Occipital lobe (tissue), 2 donors: ENCODE results near the gene VAX1. TPM values are rescaled to one million over a fixed set of nuclear protein-coding genes. Genes with fewer than 3 reads are reported as not detected.

ENCODE experiments used
- DNase-seq: peaks from one replicate; lab custom pipeline; 2025; lab: John Stamatoyannopoulos, UW
- total RNA-seq: library from RNA; depleted of rRNA; stranded (reverse); fragments of >200 nt; gene quantifications from one replicate; pipeline ENCODE4 v1.2.3, GENCODE V29; 2014

The VAX1 gene
- total RNA-seq, 1 donor from 2014 or later: 1.2 TPM

GRCh38 chr10:117163954-117164548 lies 26.0 kb upstream of the VAX1 start:
- DNase-seq: no peak

GRCh38 chr10:117163061-117163953 lies 25.2 kb upstream of the VAX1 start:
- DNase-seq: no peak

GRCh38 chr10:117162093-117163060 lies 24.3 kb upstream of the VAX1 start:
- no peak for DNase-seq

GRCh38 chr10:117161386-117162033 lies 23.4 kb upstream of the VAX1 start:
- no peak for DNase-seq

- DNase-seq: no peak
Observed at GRCh38 chr10:117160567-117160966, 22.5 kb upstream of the VAX1 start.

GRCh38 chr10:117159390-117159789 lies 21.3 kb upstream of the VAX1 start:
- DNase-seq: no peak

- no peak for DNase-seq
Observed at GRCh38 chr10:117158297-117158696, 20.2 kb upstream of the VAX1 start.

GRCh38 chr10:117152668-117153067 lies 14.6 kb upstream of the VAX1 start:
- DNase-seq: no peak

GRCh38 chr10:117148284-117148683 lies 10.2 kb upstream of the VAX1 start:
- DNase-seq: no peak

- DNase-seq: no peak
Observed at GRCh38 chr10:117145019-117145418, 6.9 kb upstream of the VAX1 start.

- no peak for DNase-seq
Observed at GRCh38 chr10:117143103-117143823, 5.2 kb upstream of the VAX1 start.

GRCh38 chr10:117140525-117140902 lies 2.4 kb upstream of the VAX1 start:
- DNase-seq: no peak

- DNase-seq: no peak
Observed at GRCh38 chr10:117139581-117140524, 1.8 kb upstream of the VAX1 start.

GRCh38 chr10:117138838-117139580 lies 939 bp upstream of the VAX1 start:
- no peak for DNase-seq

GRCh38 chr10:117137031-117137910 lies 799 bp downstream of the VAX1 start:
- no peak for DNase-seq

- DNase-seq: no peak
Observed at GRCh38 chr10:117136391-117136975, 1.6 kb downstream of the VAX1 start.

- no peak for DNase-seq
Observed at GRCh38 chr10:117135480-117136140, 2.5 kb downstream of the VAX1 start.
